ENCODE results near the gene CYTL1.
"Not testable (repeated sequence)": the region's sequence is repeated elsewhere in the genome, so short reads cannot be mapped to it uniquely, and the experiment has no call there.

Gene CYTL1

GRCh38 chr4:5003372-5003857, 15.8 kb downstream of the CYTL1 start:
- no peak for DNase-seq (ENCODE audit: low read depth in 1 of 2, low spot score in 1 of 2)

GRCh38 chr4:5001641-5002040, 17.6 kb downstream of the CYTL1 start:
- DNase-seq (ENCODE audit: low read depth in 1 of 2, low spot score in 1 of 2) = not testable (repeated sequence)

GRCh38 chr4:4996935-4997334, 22.3 kb downstream of the CYTL1 start:
- DNase-seq (ENCODE audit: low read depth in 1 of 2, low spot score in 1 of 2) = not testable (repeated sequence)

GRCh38 chr4:4995908-4996265, 23.4 kb downstream of the CYTL1 start:
- no peak for DNase-seq (ENCODE audit: low read depth in 1 of 2, low spot score in 1 of 2)

- DNase-seq (ENCODE audit: low read depth in 1 of 2, low spot score in 1 of 2) = peak in 1 of 2 donors; percentile 10
These were observed 24.0 kb downstream of the CYTL1 start for GRCh38 chr4:4995103-4995907.

- no peak for DNase-seq (ENCODE audit: low read depth in 1 of 2, low spot score in 1 of 2)
These were observed 24.8 kb downstream of the CYTL1 start for GRCh38 chr4:4994312-4995097.

GRCh38 chr4:4992833-4993232, 26.4 kb downstream of the CYTL1 start:
- DNase-seq (ENCODE audit: low read depth in 1 of 2, low spot score in 1 of 2) = no peak

GRCh38 chr4:4991541-4992099, 27.6 kb downstream of the CYTL1 start:
- no peak for DNase-seq (ENCODE audit: low read depth in 1 of 2, low spot score in 1 of 2)

GRCh38 chr4:4990857-4991540, 28.3 kb downstream of the CYTL1 start:
- no peak for DNase-seq (ENCODE audit: low read depth in 1 of 2, low spot score in 1 of 2)

- DNase-seq (ENCODE audit: low read depth in 1 of 2, low spot score in 1 of 2) = no peak
These were observed 28.9 kb downstream of the CYTL1 start for GRCh38 chr4:4990329-4990728.

GRCh38 chr4:4989083-4989622, 30.1 kb downstream of the CYTL1 start:
- DNase-seq (ENCODE audit: low read depth in 1 of 2, low spot score in 1 of 2) = no peak

- no peak for DNase-seq (ENCODE audit: low read depth in 1 of 2, low spot score in 1 of 2)
These were observed 31.6 kb downstream of the CYTL1 start for GRCh38 chr4:4987656-4988055.

- DNase-seq (ENCODE audit: low read depth in 1 of 2, low spot score in 1 of 2) = no peak
These were observed 32.4 kb downstream of the CYTL1 start for GRCh38 chr4:4986841-4987240.

- DNase-seq (ENCODE audit: low read depth in 1 of 2, low spot score in 1 of 2) = no peak
These were observed 33.4 kb downstream of the CYTL1 start for GRCh38 chr4:4985844-4986243.

GRCh38 chr4:4985036-4985435, 34.2 kb downstream of the CYTL1 start:
- no peak for DNase-seq (ENCODE audit: low read depth in 1 of 2, low spot score in 1 of 2)

GRCh38 chr4:4984186-4984585, 35.1 kb downstream of the CYTL1 start:
- no peak for DNase-seq (ENCODE audit: low read depth in 1 of 2, low spot score in 1 of 2)

- DNase-seq (ENCODE audit: low read depth in 1 of 2, low spot score in 1 of 2) = no peak
These were observed 37.4 kb downstream of the CYTL1 start for GRCh38 chr4:4981827-4982226.

GRCh38 chr4:4981427-4981826, 37.8 kb downstream of the CYTL1 start:
- DNase-seq (ENCODE audit: low read depth in 1 of 2, low spot score in 1 of 2) = no peak

- DNase-seq (ENCODE audit: low read depth in 1 of 2, low spot score in 1 of 2) = no peak
These were observed 38.5 kb downstream of the CYTL1 start for GRCh38 chr4:4980621-4981230.

GRCh38 chr4:4979971-4980370, 39.3 kb downstream of the CYTL1 start:
- no peak for DNase-seq (ENCODE audit: low read depth in 1 of 2, low spot score in 1 of 2)

- no peak for DNase-seq (ENCODE audit: low read depth in 1 of 2, low spot score in 1 of 2)
These were observed 44.5 kb downstream of the CYTL1 start for GRCh38 chr4:4974727-4975126.
